SH-SY5Y (cell line): ENCODE data around the gene PTMA.

Experiments used
- GATA2 ChIP-seq: IDR thresholded peaks from 2 replicates; pipeline ENCODE4 v1.6.1; 2011; ENCODE audit warnings: mild to moderate bottlenecking, low read depth, low read length
- GATA3 ChIP-seq: IDR thresholded peaks from 2 replicates; pipeline ENCODE4 v1.6.1; 2011; ENCODE audit warnings: low read depth, mild to moderate bottlenecking, low read length, moderate library complexity

- TF ChIP-seq GATA2 (no peak), GATA3 (no peak)
Measured at GRCh38 chr2:231686192-231687100, 21.9 kb upstream of the PTMA start.
